ENCODE measurements around the gene SUGP2. TPM values are rescaled to one million over a fixed set of nuclear protein-coding genes. Genes with fewer than 3 reads are reported as not detected.

The SUGP2 gene
- total RNA-seq, 1 donor from 2014 or later, result 29.5 TPM

DNA sequence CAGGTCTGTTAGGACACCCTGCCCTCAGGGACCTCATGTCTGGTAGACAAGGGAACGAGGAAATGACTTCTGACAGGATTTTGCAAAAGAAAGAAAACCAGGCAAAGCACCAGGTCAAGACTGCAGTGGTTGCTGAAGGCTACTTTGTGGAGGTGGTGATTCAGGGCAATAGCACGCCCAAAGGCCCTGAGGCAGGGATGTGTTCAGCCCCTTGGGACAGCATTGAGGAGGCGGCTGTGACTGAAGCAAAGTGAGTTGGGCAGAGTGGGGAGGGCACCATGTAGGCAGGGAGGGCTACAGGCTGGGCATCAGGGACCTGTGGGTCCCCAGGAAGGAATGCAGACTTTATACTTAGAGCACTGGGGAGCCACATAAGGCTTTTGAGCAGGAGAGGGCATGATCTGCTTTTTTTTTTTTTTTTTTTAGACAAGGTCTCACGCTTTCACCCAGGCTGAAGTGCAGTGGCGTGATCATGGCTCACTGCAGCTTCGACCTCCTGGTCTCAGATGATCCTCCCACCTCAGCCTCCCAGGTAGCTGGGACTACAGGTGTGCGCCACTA is 81.5 kb downstream of the SUGP2 start:
- peak; percentile 16 for DNase-seq (ENCODE audit: low read depth)
- TF ChIP-seq, protein P1, sequence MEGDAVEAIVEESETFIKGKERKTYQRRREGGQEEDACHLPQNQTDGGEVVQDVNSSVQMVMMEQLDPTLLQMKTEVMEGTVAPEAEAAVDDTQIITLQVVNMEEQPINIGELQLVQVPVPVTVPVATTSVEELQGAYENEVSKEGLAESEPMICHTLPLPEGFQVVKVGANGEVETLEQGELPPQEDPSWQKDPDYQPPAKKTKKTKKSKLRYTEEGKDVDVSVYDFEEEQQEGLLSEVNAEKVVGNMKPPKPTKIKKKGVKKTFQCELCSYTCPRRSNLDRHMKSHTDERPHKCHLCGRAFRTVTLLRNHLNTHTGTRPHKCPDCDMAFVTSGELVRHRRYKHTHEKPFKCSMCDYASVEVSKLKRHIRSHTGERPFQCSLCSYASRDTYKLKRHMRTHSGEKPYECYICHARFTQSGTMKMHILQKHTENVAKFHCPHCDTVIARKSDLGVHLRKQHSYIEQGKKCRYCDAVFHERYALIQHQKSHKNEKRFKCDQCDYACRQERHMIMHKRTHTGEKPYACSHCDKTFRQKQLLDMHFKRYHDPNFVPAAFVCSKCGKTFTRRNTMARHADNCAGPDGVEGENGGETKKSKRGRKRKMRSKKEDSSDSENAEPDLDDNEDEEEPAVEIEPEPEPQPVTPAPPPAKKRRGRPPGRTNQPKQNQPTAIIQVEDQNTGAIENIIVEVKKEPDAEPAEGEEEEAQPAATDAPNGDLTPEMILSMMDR (IDR thresholded peaks at IDR 0.05; ENCODE audit: insufficient read depth, low read length, poor library complexity, severe bottlenecking), result no peak
- peaks cover 4% of the 10 kb centered on the region for H3K27me3 ChIP-seq (ENCODE audit: control insufficient read depth, insufficient read depth, low read length)
- no peak overlapping the region for H3K4me3 ChIP-seq (ENCODE audit: low read depth, low read length)
- H3K36me3 ChIP-seq (ENCODE audit: control insufficient read depth, insufficient read depth, low read length), result no peaks in the 10 kb centered on the region

- TF ChIP-seq, protein P1 (IDR thresholded peaks at IDR 0.05; ENCODE audit: insufficient read depth, low read length, poor library complexity, severe bottlenecking), result no peak
- Histone ChIP-seq H3K4me3 (ENCODE audit: low read depth, low read length) (no peak overlapping the region), H3K36me3 (ENCODE audit: control insufficient read depth, insufficient read depth, low read length) (no peaks in the 10 kb centered on the region), H3K27me3 (ENCODE audit: control insufficient read depth, insufficient read depth, low read length) (peaks cover 4% of the 10 kb centered on the region)
- DNase-seq (ENCODE audit: low read depth), result no peak
These were observed 83.5 kb downstream of the SUGP2 start for GRCh38 chr19:18949858-18950257.

GRCh38 chr19:18948976-18949356 is 84.4 kb downstream of the SUGP2 start:
- peaks cover 4% of the 10 kb centered on the region for H3K27me3 ChIP-seq (ENCODE audit: control insufficient read depth, insufficient read depth, low read length)
- H3K4me3 ChIP-seq (ENCODE audit: low read depth, low read length), result no peak overlapping the region
- no peak for DNase-seq (ENCODE audit: low read depth)
- TF ChIP-seq, protein P1 (IDR thresholded peaks at IDR 0.05; ENCODE audit: insufficient read depth, low read length, poor library complexity, severe bottlenecking), result no peak
- H3K36me3 ChIP-seq (ENCODE audit: control insufficient read depth, insufficient read depth, low read length), result no peaks in the 10 kb centered on the region

DNA sequence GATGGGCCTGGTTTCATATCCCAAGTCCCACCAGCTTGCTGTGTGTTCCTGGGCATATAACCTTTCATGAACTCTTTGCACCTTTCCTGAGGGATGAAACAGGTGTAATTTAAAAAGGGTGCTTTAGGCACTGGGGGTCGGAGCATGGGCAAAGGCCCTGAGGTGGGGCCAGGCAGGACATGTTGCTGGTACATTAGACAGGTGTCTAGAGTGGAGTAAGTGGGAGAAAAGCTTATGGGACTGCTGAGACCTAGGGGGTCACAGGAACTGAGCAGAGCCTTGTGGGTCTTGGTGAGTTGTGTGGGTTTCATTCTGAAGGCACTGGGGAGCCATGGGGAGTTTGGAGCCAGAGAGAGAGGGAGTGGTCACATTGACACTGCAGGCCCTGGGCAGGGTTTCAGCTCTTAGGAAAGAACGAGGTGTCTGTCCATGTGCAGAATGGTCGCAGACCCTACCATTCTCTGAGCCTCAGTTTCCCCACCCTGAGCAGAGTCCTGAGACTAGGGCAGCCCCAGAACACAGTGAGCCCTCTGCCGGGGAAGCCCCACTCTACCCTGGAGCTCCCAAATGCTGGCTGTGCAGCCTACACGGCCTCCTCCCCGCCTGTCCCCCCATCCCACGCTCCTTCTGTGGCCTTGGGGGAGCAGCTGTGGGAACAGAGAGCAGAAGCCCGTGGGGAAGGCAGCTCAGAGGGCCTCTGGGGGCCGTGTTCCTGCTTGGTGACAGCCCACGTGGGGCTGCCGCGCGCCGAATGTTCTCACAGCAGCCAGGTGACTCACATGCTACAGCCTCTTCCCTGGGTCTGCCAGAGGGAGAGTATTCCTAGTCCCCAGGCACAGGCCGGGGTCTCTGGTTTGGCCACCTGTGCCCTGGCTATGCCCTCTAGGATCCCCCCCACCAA is 85.0 kb downstream of the SUGP2 start:
- no peak for DNase-seq (ENCODE audit: low read depth)
- Histone ChIP-seq H3K4me3 (ENCODE audit: low read depth, low read length) (no peak overlapping the region), H3K27me3 (ENCODE audit: control insufficient read depth, insufficient read depth, low read length) (peaks cover 2% of the 10 kb centered on the region), H3K36me3 (ENCODE audit: control insufficient read depth, insufficient read depth, low read length) (no peaks in the 10 kb centered on the region)
- TF ChIP-seq, protein P1 (IDR thresholded peaks at IDR 0.05; ENCODE audit: insufficient read depth, low read length, poor library complexity, severe bottlenecking), result no peak

DNA sequence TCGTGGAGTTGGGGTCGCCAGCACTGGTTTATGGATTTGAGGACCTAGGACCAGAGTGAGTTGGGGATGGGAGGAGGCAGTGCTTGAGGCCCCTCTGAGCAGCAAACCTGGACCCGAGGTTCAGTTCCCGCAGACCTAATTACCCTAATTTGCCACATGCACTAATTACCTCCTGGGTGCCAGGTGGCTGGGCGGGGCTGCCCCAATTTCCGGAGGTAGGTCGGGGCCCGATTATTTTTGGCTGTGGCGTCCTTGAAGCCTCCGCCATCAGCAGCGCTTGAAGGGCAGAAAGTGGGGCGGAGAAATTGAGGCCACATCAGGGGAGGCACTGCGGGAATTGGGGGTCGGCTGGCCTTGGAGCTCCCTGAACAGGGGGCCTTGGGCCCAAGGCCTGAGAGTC is 86.4 kb downstream of the SUGP2 start:
- TF ChIP-seq, protein P1 (IDR thresholded peaks at IDR 0.05; ENCODE audit: insufficient read depth, low read length, poor library complexity, severe bottlenecking), result no peak
- H3K27me3 ChIP-seq (ENCODE audit: control insufficient read depth, insufficient read depth, low read length), result no peaks in the 10 kb centered on the region
- H3K36me3 ChIP-seq (ENCODE audit: control insufficient read depth, insufficient read depth, low read length), result no peaks in the 10 kb centered on the region

More for the DNA sequence above, 86.4 kb downstream of the SUGP2 start:
- no peak for DNase-seq (ENCODE audit: low read depth)
- H3K4me3 ChIP-seq (ENCODE audit: low read depth, low read length), result no peak overlapping the region

All from kidney epithelial cell (primary cell).